ENCODE results near the gene TMEM207. TPM values are rescaled to one million over a fixed set of nuclear protein-coding genes. Genes with fewer than 3 reads are reported as not detected.
A peak's percentile ranks its signal among the peaks of the same experiment; 100 is the strongest.

The TMEM207 gene
- total and polyA plus RNA-seq, 2 of the 4 experiments (the other 2 are of a cell fraction): not detected

DNA sequence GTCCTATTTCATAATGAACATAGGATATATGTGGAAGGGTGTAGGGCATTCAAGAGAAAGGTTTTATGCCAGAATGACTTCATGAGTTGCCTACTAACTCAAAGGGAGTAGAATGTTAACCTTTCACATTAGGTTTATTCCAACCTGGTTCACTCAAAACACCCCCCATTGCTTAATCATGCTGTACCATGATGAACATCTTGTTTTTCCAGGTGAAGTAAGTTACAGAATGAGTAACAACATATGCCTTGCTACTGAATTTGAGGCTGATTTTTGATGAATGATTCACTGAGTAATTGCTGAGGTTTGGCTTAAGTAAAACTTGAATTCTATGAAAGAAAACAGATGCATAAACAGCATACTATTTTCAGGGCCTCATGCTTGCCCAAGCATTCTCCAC, 67.6 kb downstream of the TMEM207 start:
- CTCF ChIA-PET: no interaction called here
- no peak overlapping the region for H3K9ac ChIP-seq (ENCODE audit: low read depth, low read length)

More for the DNA sequence above, 67.6 kb downstream of the TMEM207 start:
- no peak overlapping the region for H3K14ac ChIP-seq (replicated peaks; ENCODE audit: low read depth, low read length)
- H3K4me2 ChIP-seq (ENCODE audit: low read depth, low read length): no peak overlapping the region
- H2BK15ac ChIP-seq (ENCODE audit: low read depth, low read length): no peak overlapping the region
- H2BK5ac ChIP-seq (ENCODE audit: low read depth, low read length, poor library complexity, severe bottlenecking): peak overlapping the region; percentile 12
- H3K4me3 ChIP-seq (ENCODE audit: insufficient read depth, low read depth, low read length): no peak overlapping the region
- H3K23ac ChIP-seq (ENCODE audit: low read depth, low read length): no peak overlapping the region
- POLR2A ChIA-PET (ENCODE audit: unreplicated experiment): no interaction called here
- no peaks in the 10 kb centered on the region for H3K36me3 ChIP-seq (ENCODE audit: control insufficient read depth, insufficient read depth, low read length)
- ATAC-seq (ENCODE audit: low read depth) (no peak), DNase-seq (peak; percentile 69)
- H2BK120ac ChIP-seq (ENCODE audit: low read depth, low read length): peak overlapping the region; percentile 7; the same call in 1 of the 2 replicates
- no peak overlapping the region for H2AFZ ChIP-seq (replicated peaks; ENCODE audit: low read length, poor library complexity)
- TF ChIP-seq CEBPB (IDR thresholded peaks at IDR 0.05; ENCODE audit: low read depth, low read length) (peak; percentile 67; the same call in 1 of the 2 replicates), MAFK (IDR thresholded peaks at IDR 0.05; ENCODE audit: low read depth, low read length) (0 out of 2 replicates have a peak, but pooled peaks have one; percentile 1), BHLHE40 (IDR thresholded peaks at IDR 0.05; ENCODE audit: low read depth, low read length) (no peak)
- intact Hi-C loops (cut with micrococcal nuclease): no loop called here
- in situ Hi-C loops (cut with MboI; ENCODE audit: low sequenced_read_pairs): no loop called here
- no peaks in the 10 kb centered on the region for H3K27me3 ChIP-seq (ENCODE audit: control insufficient read depth, insufficient read depth, low read length)
- no peaks in the 10 kb centered on the region; the same call in 1 of the 2 replicates for H3K9me1 ChIP-seq (ENCODE audit: insufficient read depth, low read length)
- BruUV-seq (replicated peaks): no TSS peak
- no peak overlapping the region for H4K91ac ChIP-seq (ENCODE audit: insufficient read depth, low read depth, low read length)
- H3K27ac ChIP-seq (ENCODE audit: insufficient read depth, low read length): no peak overlapping the region
- no peaks in the 10 kb centered on the region for H4K20me1 ChIP-seq (ENCODE audit: insufficient read depth, low read length)
- peak overlapping the region; percentile 72; the same call in 1 of the 2 replicates for H3K18ac ChIP-seq (ENCODE audit: low read depth, low read length)
- no peak overlapping the region for H2AK5ac ChIP-seq (ENCODE audit: low read depth, low read length)
- no peak overlapping the region for H2AK9ac ChIP-seq (replicated peaks; ENCODE audit: low read depth, low read length, poor library complexity)
- no peaks in the 10 kb centered on the region; a peak in 1 of 4 replicates for H3K79me1 ChIP-seq (ENCODE audit: low read depth in 1 of 2, low read length in 2 of 2)
- no peak overlapping the region for H4K8ac ChIP-seq (ENCODE audit: low read depth in 2 of 2, low read length in 2 of 2)
- peaks cover 4% of the 10 kb centered on the region; the same call in 1 of the 2 replicates for H3K4me1 ChIP-seq (ENCODE audit: control insufficient read depth, insufficient read depth, low read length)
- H2BK20ac ChIP-seq (ENCODE audit: low read depth, low read length): no peak overlapping the region; the same call in 1 of the 2 replicates
- H3K9me3 ChIP-seq (ENCODE audit: control insufficient read depth, insufficient read depth, low read length): no peaks in the 10 kb centered on the region
- H4K5ac ChIP-seq (ENCODE audit: low read depth, low read length): no peak overlapping the region
- dilution Hi-C loops (cut with HindIII; ENCODE audit: low sequenced_read_pairs, unreplicated experiment): no loop called here
- no peak overlapping the region for H3K56ac ChIP-seq (ENCODE audit: extremely low read depth, insufficient read depth, low read length)
- H3K4ac ChIP-seq (ENCODE audit: low read depth, low read length): no peak overlapping the region
